GM21825 (cell line): ENCODE measurements around the gene MSMB.
"Not testable (repeated sequence)": the region's sequence is repeated elsewhere in the genome, so short reads cannot be mapped to it uniquely, and the experiment has no call there.

ENCODE experiments used
- ATAC-seq: cut with Tn5 transposase; IDR thresholded peaks from one replicate; pipeline ENCODE4 v1.9.1; 2021; ENCODE audit warnings: mild to moderate bottlenecking, moderate library complexity; ENCODE audit not compliant: unreplicated experiment

MSMB gene

GRCh38 chr10:46014683-46015405 lies 31.2 kb downstream of the MSMB start:
- ATAC-seq, result no peak

GRCh38 chr10:46014206-46014605 lies 31.9 kb downstream of the MSMB start:
- ATAC-seq, result no peak

- no peak for ATAC-seq
Observed at GRCh38 chr10:46012746-46013145, 33.3 kb downstream of the MSMB start.

- ATAC-seq, result no peak
Observed at GRCh38 chr10:46006219-46006618, 39.9 kb downstream of the MSMB start.

GRCh38 chr10:46005383-46005782 lies 40.7 kb downstream of the MSMB start:
- no peak for ATAC-seq

- no peak for ATAC-seq
Observed at GRCh38 chr10:46004963-46005362, 41.1 kb downstream of the MSMB start.

GRCh38 chr10:46002916-46003693 lies 43.0 kb downstream of the MSMB start:
- no peak for ATAC-seq

- not testable (repeated sequence) for ATAC-seq
Observed at GRCh38 chr10:46002189-46002687, 43.8 kb downstream of the MSMB start.

- no peak for ATAC-seq
Observed at GRCh38 chr10:46001187-46001756, 44.8 kb downstream of the MSMB start.

- ATAC-seq, result no peak
Observed at GRCh38 chr10:46000538-46000937, 45.5 kb downstream of the MSMB start.

GRCh38 chr10:45999955-46000354 lies 46.1 kb downstream of the MSMB start:
- not testable (repeated sequence) for ATAC-seq

- no peak for ATAC-seq
Observed at GRCh38 chr10:45997994-45998763, 47.9 kb downstream of the MSMB start.

GRCh38 chr10:45997557-45997956 lies 48.5 kb downstream of the MSMB start:
- ATAC-seq, result no peak

- ATAC-seq, result not testable (repeated sequence)
Observed at GRCh38 chr10:45985590-45985989, 60.5 kb downstream of the MSMB start.

- not testable (repeated sequence) for ATAC-seq
Observed at GRCh38 chr10:45984473-45984872, 61.6 kb downstream of the MSMB start.

GRCh38 chr10:45983538-45984186 lies 62.4 kb downstream of the MSMB start:
- peak; percentile 44 for ATAC-seq
